ENCODE results near the gene ABCC1.

Gene ABCC1

DNA sequence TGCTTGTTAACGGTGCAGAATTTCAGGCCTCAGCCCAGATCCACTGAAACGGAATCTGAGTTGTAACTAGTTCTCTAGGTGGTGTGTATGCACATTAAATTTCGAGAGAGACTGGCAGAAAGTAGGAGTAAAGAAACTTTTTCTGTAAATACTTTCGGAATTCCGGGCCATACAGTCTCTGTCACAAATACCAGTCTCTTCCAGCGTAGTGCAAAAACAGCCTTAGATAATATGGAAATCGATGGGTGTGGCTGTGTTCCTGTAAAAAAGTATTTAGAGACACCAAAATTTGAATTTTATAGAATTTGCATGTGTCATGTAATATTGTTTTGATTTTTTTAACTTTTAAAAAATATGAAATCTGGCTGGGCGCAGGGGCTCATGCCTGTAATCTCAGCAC, 109.7 kb downstream of the ABCC1 start:
- DNase-seq = no peak

DNA sequence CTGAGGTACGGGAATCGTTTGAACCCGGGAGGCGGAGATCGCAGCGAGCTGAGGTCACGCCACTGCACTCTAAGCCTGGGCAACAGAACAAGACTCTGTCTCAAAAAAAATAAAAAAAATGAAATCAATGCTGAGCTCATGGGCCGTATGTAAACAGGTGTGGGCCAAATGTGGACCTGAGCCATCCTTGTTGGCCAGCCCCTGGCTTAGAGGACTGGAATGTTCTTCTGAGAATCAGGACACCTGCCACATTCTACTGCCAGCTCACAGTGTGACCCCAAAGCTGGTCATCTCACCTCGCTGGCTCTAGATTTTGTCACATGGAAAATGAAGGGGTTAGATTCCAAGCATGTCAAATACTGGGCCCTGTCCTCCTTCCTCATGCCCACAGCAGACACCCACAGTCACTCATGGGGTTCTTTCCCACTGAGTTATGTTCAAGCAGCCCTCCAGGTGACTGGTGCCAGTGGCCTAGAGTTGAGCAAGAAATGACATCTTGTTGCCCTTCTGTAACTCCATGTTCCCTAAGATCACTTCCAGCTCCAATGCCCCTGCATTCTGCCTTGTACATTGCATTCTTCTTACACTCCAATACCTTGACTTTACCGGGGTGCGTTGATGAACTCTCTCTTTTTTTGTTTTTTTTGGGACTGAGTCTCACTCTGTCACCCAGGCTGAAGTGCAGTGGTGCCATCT, 110.6 kb downstream of the ABCC1 start:
- DNase-seq = no peak

DNA sequence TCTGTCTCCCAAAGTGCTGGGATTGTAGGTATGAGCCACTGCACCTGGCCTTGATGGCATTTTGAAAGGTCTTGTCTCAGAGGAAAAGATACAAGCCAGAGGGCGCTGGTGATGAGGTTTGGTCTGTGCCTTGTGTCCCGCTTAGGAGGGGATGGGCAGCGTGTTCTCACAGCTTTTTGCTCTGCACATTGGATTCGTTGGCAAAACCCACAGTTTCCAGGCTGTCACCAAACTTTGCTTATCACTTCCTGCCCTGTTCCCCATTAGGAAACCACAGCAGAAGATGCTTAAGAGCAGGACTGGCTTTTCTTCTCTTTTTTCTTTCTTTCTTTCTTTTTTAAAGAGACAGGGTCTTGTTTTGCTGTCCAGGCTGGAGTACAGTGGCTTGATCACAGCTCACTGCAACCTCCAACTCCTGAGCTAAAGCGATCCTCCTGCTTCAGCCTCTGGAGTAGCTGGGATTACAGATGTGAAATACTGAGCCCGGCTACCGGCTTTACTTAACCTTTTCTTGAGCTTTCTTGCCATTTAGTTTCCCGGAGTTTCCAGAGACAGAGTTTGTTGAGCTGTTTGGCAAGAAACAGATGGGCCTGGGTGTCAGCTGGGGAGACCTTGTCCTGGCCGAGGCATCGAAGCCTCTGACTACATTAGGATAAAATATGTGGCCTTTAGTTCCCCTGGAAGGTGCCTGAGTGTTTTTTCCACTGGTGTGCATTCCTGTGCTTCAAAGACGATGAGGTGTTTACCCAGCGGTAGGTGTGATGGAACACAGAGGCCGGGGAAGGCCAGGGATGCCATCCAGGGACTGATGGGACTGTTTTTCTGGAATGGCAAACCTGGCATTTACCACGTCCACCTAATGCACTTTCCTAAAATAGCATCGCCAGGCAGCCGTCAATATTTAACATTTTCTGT, 112.9 kb downstream of the ABCC1 start:
- DNase-seq = no peak

DNA sequence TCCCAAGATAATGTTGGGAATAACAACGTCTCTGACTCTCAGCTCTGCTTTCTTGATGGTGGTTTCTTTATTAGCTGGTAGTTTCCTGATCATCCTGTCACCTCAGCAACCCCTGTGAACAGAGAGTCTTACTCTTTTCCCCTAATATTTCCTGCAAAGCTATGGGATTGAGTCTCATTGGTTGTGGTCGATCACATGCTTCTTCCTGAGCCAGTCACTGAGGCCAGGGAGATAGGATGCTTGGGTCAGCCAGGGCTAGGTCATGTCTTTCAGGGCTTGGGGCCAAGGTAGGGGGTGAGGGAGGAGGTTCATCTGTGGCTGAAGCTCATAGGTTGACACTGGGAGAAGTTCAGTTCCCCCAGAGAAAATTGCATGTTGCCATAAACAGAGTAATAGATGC, 114.3 kb downstream of the ABCC1 start:
- DNase-seq = no peak

DNA sequence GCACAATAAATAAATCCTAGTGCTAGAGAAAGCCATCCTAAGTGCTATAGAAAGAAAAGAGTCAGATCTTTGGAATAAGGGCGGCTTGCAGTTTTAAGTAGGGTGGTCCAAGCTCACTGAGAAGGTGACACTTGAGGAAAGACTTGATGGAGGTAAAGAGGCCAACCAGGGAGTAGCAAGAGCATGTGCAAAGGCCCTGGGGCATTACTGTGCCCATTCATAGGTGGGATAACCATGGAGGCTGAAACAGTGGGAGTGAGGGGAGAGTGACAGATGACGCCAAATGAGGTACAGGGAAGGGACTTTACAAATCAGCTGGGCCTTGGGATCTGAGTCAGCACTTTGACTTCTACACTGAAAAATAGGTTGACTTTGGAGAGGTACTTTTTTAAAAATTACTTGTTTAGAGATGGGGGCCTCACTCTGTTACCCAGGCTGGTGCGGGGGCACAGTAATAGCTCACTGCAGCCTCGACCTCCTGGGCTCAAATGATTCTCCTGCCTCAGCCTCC, 115.5 kb downstream of the ABCC1 start:
- no peak for DNase-seq

DNA sequence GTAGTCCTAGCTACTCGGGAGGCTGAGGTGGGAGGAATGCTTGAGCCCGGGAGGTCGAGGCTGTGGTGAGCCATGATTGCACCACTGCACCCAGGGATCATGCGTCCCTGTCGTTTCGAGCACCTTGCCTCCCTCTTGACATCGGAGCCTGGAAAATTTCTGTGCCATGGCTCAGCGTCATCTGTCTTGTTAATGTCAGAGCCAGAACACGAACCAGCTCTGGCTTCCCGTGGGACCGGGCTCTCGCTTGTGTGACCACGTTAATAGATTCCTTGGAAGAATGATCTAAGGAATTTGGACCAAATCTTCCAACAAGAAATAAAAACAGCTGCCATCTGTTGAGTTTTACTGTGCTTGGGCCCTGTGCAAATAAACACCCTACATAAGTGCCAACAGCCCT, 117.7 kb downstream of the ABCC1 start:
- DNase-seq = no peak

DNA sequence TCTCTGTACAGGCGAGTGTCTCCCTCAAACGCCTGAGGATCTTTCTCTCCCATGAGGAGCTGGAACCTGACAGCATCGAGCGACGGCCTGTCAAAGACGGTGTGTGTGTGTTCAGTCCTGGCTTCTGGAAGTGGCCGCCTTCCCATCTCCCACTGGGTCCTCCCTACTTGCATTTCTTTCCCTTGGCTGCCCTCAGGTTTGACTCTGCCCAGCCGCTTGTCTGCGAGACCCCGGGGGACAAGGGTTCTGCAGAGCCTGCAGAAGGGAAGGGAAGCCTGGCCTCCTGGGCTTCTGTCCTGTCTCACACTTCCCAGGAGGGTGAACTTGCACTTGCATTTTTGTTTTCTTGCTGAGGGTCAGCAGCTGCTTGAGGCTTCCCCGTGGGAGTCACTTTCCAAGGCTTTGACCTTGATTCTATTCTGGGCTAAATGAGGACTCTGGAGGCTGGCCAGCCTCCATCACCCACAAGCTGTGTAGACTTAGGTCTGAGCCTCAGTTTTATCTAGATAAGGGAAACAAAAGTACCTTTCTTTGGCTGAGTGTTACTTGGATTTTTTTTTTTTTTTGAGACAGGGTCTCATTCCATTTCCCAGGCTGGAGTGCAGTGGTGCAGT, 122.3 kb downstream of the ABCC1 start:
- no peak for DNase-seq

DNA sequence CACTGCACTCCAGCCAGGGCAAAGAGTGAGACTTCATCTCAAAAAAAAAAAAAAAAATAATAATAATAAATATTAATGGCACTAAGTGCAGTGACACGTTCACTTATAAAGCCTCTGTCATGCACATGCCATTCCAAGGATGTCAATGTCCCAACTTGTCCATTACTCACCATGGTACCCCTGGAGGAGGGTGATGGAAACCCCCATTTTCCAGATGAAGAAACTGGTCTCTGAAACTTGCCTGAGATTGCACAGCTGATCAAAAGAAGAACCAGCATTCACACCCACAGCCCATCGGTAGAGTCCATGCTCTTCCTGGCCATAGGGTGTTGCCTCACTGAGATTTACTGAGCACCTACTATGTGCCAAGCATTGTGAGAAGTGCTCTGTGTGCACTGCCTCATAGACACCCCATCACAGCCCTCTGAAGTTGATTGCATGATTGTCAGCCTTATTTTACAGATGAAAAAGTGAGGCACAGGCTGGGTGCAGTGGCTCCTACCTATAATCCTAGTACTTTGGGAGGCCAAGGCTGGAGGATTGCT, 123.7 kb downstream of the ABCC1 start:
- DNase-seq = no peak

DNA sequence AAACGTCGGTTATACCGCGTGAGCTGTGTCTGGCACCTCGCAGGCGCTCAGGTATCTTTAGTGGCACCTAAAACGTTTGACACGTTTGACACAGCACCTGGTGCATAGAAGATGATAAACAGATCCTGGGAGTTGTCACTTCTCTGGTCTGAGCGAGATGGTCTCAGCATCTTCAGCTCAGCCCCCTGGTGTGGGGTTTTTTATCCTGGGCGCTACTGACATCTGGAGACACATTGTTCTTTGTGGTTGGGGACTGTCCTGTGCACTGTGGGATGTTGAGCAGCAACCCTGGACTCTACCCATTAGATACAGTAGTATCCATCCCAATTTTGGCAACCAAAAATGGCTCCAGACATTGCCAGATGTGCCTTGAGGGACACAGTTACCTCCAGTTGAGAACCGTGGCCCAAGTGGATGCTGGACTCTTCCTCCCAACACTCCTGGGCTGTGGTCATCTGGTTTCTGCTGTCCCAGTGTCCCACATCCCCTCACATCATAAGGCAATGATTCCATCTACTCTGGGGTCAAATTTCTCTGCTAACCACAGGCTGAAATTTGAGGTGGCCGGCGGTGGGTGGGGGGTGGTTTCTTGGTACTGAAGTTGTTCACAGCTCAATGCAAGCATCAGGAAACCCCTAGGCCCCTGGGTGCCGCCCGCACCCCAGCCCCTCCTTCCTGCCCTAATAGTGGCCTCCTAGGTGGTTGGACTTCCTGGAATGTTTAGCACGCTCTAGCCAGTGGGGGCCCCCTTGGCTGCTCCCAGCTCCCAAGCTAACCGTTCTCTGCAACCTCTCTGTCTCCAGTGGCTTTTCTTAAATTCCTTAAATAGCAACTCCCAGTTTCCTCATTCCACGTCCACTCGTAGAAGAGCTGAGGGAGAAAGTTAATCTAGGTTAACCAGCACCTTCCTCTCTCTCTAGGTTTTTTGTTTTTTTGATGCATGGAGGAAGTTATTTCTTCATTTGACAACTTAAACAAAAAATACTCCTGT, 124.8 kb downstream of the ABCC1 start:
- no peak for DNase-seq

DNA sequence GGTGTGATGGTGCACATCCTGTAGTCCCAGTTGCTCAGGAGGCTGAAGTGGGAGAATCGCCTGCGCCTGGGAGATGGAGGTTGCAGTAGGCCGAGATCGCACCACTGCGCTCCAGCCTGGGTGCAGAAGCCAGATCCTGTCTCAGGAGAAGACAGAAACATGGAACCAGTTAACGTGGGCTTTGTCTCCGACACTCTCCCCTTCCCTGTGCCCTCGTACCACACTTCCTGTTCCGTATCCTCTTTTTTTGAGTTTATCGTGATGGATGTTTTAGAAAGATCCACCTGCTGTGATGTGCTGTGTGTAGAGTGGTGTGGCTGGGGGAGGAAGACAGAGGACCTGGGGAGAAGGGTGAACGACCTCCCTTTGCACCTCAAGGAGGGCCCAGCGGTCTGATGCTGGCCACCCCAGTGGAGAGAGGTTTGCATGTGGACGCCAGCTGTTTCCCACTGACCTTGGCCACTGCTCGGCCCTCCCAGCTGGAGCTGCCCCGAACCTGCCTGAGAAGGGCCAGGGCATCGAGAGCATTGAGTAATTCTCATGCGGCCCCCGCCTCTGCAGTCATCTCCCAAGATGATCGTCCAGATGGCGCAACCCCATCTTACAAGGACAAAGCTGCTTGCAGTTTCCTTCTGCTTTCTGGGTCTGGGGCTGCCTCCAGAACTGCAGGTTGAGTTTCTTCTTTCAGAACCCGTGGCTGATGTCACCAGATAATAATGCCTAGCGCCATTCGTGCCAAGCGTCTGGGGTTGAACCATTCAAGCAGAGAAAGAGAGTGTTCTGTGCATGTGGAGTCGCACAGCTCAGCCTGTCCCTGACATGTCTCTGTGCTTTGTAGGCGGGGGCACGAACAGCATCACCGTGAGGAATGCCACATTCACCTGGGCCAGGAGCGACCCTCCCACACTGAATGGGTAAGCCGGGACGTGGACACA, 126.3 kb downstream of the ABCC1 start:
- DNase-seq = no peak

DNA sequence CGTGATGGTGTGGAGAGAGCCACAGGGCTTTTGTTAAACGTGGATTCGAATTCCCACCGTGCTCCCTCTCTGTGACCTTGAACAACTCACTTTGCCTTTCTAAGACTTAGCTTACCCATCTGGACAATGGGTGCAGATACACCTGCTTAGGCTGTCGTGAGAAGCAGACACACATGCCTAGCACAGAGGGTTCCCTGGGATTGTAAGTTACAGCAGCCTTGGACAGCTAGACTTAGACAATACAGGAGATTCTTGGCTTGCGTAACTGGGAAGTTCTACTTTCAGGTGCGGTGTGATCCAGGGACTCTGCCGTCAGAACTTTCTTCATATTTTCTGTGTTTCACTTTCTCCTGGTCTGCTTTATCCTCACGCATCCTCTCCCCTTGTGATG, 127.0 kb downstream of the ABCC1 start:
- DNase-seq = no peak

DNA sequence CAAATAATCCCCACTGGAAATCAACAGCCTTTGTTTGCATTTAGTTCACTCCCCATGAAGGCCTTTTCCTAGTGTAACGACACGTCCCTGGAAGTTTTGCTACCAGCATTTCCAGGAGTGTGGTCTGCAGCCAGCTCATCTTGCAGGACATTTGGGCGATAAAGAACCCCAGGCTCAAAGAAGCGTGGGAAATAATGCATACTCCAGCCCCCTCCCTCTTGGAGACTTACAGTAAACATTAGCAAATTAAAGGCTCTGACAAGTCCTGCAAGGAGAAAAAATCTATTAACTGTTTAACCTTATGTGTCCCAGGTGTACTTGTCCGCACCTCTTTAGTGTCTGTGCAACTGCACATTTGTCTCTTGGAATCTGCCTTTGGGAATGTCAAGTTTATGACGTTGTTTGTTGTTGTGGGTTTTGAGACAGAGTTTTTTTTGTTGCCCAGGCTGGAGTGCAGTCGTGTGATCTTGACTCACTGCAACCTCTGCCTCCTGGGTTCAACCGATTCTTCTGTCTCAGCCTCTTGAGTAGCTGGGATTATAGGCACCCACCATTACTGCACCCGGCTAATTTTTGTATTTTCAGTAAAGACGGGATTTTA, 131.1 kb downstream of the ABCC1 start:
- DNase-seq = no peak

DNA sequence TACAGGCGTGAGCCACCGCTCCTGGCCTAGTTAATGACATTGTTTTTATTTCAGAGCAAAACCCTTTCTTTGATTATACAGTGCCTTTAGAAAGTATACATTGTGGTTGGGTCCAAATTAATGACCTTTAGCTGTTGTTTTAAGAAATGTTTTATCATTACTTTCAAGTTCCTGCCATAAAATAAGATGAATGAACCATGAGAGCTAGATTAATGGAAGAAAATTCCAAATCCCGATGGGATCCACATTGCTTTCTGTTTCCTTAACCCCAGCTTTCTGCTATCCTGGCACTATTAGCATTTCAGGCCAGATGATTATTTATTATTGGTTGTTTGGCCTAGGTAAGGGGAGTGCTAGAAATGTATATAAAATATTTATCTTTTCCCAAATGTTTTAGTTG, 131.7 kb downstream of the ABCC1 start:
- no peak for DNase-seq

DNA sequence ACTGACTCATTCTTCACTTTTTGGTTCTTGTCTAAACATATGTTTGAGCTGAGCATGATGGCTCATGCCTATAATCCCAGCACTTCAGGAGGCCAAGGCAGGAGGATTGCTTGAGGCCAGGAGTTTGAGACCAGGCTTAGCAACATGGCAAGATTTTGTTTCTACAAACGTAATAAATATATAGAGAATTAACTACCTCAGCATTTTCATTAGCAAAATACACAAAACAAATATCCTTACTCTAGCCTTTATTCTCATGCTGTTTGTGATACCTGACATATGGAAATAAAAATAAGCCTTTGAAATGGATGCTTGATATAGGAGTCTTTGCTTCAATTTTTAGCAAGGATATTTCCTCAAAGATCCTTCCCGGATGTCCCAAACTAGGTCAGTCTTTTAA, 132.8 kb downstream of the ABCC1 start:
- no peak for DNase-seq

DNA sequence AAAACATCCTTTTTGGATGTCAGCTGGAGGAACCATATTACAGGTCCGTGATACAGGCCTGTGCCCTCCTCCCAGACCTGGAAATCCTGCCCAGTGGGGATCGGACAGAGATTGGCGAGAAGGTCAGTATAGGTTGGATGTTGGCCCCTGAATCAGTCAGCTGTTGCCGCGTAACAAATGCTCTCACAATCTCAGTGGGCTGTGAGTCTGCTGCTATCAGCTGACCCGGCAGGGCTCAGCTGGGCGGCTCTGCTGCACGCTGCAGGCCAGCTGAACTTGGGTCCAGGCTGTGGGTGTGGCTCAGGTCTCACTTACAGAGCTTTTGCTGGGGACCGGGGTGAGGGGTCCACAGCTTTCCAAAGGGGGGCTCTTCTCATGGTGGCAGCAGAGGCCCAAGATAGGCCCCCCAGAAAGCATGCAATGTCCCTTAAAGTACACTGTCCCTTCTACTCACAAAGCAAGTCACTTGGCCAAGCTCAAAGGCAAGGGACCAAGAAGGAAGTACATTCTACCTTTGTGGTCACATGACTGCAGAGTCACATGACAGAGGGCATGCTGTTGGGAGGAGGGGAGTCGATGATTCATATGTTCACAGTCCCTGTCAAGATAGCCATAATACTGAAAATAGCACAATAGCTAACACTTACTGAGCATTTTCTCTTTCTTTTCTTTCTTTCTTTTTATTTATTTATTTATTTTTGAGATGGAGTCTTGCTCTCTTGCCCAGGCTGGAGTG, 134.2 kb downstream of the ABCC1 start:
- DNase-seq = no peak

DNA sequence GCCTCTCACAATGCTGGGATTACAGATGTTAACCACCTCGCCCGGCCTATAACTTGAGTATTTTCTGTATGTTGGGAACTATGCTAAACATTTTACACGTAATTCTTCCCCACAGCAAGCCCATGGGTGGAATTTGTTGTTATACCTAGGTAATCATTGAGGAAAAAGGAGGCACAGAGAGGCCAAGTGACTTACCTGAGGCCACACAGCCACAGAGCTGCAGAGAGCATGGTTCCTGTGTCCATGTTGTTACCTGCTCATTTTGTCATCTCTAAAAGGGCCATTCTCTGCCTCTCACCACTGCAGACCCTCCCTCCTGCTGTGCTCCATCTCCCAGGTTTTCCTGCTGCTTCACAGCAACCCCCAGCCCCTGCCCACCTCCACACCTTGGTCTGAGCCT, 135.5 kb downstream of the ABCC1 start:
- DNase-seq = no peak

DNA sequence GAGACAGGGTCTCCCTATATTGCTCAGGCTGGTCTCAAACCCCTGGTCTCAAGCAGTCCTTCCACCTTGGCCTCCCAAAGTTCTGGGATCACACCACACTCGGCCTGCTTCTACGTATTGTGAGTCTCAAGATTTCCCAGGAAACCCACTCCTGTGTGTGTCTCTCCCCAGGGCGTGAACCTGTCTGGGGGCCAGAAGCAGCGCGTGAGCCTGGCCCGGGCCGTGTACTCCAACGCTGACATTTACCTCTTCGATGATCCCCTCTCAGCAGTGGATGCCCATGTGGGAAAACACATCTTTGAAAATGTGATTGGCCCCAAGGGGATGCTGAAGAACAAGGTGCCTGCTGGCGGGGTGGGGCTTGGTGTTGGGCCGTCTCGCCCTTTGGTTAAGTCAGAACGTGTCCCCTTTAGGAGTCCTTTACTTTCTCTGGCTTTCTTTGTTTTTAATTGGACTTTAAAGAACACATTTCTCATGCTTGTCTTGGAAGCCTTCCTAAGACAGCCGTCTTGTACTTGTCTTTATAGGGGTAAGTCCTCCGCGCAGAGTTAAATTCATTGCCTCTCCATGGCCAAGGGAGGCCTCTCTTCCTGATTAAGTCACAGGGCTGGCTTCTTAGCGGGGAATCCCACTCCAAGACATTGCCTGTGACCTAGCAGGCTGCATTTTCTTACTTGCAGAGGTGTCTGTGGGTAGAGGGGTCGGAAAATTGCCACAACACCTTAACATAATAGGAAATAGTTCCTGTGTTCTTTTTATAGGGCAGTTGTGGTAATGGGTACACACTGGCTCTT, 137.4 kb downstream of the ABCC1 start:
- DNase-seq = no peak

DNA sequence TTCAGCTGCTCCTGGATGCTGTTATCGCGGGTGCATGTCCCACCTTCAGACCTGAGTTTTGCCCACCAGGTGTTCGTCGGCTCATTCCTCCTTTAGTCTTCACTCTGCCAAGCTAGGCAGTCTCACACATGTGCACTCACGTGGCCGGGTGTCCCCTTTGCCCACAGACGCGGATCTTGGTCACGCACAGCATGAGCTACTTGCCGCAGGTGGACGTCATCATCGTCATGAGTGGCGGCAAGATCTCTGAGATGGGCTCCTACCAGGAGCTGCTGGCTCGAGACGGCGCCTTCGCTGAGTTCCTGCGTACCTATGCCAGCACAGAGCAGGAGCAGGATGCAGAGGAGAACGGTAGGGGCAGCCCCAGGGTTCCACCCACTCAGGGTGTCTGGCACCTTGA, 140.8 kb downstream of the ABCC1 start:
- DNase-seq = no peak

Measured in activated CD8-positive, alpha-beta memory T cell treated with anti-CD3 and anti-CD28 coated beads for 24 hours (primary cell).